ENCODE results near the gene TMEM59.
"Not testable (repeated sequence)": the region's sequence is repeated elsewhere in the genome, so short reads cannot be mapped to it uniquely, and the experiment has no call there.

TMEM59 gene

DNA sequence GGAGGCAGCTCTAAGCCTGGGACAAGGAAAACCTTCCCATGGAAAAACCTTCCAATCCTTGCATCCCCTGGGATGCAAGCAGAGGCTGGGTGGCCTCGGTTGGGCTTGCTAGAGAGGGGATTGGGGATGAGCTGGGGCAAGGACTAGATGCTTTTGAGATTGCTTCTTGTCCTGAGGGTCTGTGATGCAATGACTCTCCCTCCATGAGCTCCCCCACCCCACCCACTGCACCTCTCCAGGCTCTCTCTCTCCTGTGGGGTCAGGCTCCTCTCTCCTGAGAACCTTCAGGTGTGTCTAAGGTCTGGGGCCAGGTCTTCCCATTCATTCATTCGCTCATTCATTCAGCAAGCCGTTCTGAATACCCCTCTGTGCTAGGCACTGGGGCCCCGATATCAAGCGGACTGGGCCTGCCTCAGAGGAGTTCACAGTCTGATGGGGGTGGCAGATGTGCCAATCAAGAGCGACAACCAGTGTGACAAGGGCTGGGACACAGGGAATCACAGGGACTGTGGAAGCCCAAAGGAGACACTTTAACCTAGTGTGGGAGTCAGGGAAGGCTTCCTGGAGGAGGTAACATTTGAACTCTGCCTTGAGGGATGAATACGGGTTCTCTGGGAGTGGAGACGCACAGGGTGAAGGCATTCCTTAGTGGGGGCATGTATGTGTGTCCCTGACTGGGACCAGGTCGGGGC is 41.5 kb downstream of the TMEM59 start:
- no peak for DNase-seq

GRCh38 chr1:54010415-54011117 is 42.4 kb downstream of the TMEM59 start:
- no peak for DNase-seq

DNA sequence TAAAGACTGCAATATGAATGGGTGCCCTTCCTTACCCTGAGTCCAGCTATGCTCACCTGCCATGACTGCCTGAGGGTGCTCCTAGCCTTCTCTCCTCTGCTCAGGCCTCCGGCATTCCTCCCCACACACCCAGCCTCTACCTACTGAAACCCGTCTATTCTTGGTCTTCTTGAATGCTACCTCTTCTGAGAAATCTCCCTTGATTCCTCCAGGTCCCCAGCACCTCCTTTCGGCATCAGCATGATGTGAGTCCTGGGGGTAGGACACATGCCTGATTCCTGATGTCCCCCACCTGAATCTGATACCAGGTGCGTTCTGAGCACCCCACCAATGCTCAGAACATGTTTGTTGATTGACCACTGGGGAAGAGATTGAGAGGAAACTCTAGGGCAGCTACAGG is 43.6 kb downstream of the TMEM59 start:
- DNase-seq = no peak

- no peak for DNase-seq
These were observed 44.1 kb downstream of the TMEM59 start for GRCh38 chr1:54008876-54009275.

DNA sequence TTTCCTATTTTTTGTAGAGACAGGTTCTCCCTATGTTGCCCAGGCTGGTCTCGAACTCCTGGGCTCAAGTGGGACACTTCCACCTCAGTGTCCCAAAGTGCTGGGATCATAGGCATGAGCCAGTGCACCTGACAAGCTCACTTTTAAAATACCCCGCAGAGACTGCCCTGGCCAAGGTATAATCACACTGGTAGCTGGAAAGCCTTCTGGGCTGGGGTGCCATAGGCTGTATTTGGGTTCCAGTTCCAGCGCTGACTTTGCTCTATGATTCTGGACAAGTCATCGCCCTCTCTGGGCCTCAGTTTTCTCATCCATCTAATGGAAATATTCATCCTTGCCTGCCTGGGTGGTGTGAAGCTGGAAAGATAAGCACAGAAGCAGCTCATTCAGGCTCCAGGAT is 45.4 kb downstream of the TMEM59 start:
- no peak for DNase-seq

DNA sequence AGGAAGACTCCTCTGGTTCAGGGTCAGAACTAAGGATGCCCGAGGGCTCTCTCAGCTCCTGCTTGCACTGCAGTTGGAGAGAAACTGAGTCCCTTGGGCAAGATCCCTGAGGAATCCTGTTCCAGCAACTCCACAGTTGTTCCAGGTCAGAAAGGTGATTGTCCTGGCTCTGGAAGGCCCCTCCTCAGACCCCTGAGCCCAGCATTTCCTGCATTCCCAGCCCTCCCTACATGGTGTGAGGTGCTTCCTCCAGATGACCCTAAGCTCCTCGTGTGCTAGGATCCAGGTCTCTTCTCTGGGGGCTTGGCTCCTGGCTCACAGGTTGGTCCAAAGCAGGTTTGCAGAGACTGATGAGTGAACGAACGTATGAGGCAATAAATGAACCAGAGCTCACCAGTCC is 46.5 kb downstream of the TMEM59 start:
- no peak for DNase-seq

DNA sequence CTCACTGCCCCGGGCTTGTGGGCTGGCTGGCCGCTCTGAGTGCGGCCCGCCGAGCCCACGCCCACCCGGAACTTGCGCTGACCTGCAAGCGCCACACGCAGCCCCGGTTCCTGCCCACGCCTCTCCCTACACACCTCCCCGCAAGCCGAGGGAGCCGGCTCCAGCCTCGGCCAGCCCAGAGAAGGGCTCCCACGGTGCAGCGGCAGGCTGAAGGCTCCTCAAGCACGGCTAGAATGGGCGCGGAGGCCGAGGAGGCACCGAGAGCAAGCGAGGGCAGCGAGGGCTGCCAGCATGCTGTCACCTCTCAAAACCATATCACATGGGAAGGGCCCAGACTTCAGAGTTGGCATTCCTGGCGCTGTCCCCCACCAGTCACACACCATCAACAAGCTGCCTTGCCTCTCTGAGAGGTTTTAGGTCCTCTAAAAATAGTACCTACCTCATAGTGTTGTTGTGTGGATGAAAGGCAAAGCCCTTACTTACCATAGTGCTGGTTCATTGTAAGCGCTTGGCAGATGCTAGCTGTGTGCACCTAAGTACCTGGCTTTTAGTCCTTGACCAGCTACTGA is 48.4 kb downstream of the TMEM59 start:
- no peak for DNase-seq

GRCh38 chr1:54003750-54004480 is 49.1 kb downstream of the TMEM59 start:
- DNase-seq = not testable (repeated sequence)

DNA sequence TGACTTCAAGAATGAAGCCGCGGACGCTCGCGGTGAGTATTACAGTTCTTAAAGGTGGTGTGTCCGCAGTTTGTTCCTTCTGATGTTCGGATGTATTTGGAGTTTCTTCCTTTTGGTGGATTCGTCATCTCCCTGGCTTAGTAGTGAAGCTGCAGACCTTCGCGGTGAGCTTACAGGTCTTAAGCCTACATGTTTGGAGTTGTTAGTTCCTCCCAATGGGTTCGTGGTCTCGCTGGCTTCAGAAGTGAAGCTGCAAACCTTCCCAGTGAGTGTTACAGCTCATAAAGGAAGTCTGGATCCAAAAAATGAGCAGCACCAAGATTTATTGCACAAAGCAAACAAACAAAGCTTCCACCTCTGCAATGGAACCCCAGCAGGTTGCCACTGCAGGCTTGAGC is 49.8 kb downstream of the TMEM59 start:
- no peak for DNase-seq

DNA sequence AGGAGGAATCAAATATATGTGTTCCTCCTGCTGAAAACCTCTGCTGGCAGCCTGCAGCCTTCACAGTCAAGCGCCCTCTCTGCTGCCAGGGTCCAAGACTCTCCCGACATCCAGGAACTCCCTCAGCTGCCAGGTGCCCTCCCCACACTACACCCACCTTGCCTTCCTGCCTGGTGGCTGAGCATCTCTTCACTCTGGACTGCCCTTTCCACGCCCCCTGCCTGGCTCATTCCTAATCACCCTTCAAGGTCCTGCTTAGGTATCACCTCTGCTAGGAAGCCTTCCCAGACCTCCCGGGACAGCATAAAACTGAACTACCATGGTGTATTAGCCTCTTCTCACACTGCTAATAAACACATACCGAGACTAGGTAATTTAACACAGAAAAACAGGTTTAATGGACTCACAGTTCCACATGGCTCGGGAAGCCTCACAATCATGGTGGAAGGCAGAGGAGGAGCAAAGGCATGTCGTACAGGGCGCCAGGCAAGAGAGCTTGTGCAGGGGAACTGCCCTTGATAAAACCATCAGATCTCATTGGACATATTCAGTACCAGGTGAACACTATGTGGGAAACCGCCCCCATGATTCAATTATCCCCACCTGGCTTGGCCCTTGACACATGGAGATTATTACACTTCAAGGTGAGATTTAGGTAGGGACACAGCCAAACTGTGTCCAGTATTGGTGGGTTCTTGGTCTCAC is 50.3 kb downstream of the TMEM59 start:
- no peak for DNase-seq

DNA sequence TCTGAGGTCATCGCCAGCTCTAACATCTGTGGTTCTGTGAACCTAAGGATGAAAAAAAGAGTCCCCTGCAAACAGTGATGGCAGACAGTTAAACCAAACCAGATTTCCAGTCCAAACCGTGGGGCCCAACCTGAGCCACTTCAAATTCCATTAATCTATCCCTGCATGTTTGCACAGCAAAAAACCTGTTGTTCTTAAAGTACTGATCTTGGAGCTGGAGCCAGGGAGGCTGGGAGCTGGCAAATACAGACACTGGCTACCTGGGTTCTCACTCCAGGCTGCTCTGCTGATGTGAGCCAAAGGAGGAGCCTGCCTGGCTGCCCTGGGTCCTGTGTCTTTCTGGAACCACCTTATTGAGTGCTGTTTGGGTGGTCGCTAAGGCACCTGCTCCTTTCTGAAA is 51.4 kb downstream of the TMEM59 start:
- peak; percentile 16 for DNase-seq

DNA sequence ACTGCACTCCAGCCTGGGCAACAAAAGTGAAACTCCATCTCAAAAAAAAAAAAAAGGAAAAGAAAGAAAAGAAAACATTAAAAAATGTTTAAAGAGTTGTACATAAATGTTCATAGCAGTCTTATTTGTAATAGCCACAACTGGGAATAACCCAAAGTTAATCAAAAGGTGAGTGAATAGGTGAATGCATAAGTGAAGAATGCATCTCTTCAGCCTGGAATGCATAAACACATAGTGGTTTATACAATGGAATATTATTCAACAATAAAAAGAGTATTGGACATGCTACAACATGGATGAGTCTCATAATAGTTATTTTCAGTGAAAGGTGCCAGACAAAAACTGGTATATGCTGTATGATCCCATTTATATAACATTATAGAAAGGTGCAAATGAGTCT is 53.1 kb downstream of the TMEM59 start:
- DNase-seq = no peak

DNA sequence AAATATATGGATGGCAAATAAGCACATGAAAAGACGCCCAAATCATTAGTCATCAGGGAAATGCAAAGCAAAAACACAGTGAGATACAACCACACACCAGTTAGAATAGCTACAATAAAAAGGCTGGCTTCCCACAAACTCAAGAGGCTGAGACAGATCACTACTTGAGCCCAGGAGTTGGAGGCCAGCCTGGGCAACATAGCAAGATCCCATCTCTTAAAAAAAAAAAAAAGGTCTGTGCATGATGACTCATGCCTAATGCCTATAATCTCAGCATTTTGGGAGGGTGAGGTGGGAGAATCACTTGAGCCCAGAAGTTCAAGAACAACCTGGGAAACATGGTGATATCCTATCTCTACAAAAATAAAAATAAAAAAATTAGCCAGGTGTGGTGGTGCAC is 54.8 kb downstream of the TMEM59 start:
- no peak for DNase-seq

- DNase-seq = no peak
These were observed 57.3 kb downstream of the TMEM59 start for GRCh38 chr1:53995683-53996082.

DNA sequence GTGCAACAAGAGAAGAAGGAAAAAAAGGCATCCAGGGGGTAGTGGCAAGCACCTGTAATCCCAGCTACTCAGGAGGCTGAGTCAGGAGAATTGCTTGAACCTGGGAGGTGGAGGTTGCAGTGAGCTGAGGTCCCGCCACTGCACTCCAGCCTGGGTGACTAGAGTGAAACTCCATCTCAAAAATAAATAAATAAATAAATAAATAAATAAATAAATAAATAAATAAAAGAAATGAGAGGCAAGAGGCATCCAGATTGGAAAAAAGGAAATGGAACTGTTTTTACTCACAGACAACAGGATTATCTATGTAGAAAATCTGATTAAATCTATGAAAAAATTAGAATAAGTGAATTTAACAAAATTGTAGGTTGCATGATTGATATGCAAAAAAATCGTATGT is 58.5 kb downstream of the TMEM59 start:
- DNase-seq = not testable (repeated sequence)

DNA sequence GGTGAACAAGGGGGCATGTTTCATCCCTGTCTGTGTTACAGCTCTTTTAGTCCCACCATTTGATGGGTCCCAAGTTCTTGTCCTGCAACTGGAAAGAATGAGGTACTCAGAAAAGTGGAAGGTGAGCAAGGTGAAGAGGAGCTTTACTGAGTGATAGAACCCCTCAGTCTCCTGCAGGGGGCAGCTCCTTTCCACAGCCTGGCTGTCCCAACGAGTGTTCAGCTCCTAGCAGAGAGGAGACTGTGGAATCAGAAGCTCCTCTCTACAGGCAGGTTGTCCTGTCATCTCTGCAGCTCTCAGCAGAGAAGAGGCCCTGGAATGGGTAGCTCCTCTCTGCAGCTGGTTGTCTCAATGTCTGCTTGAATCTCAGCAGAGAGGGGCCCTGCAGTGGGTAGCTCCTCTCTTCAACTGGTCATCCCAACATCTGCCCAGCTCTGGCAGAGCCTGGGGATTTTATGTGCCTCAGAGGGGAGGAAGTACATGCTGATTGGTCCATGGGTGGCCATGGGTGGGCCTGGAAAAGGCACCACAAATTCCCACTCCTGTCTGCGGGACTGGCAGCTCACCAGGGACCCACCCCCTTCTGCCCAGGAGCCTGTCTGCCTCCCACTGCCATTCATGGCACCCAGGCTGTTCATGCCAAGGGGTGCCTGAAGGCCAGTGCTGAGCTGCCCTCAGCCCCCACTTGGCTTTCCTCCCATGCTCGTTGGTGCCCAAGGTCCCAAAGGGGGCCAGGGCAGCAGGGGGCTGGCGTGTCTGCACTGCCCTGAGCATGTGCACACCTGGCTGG is 60.7 kb downstream of the TMEM59 start:
- no peak for DNase-seq

GRCh38 chr1:53987880-53988279 is 65.1 kb downstream of the TMEM59 start:
- no peak for DNase-seq

DNA sequence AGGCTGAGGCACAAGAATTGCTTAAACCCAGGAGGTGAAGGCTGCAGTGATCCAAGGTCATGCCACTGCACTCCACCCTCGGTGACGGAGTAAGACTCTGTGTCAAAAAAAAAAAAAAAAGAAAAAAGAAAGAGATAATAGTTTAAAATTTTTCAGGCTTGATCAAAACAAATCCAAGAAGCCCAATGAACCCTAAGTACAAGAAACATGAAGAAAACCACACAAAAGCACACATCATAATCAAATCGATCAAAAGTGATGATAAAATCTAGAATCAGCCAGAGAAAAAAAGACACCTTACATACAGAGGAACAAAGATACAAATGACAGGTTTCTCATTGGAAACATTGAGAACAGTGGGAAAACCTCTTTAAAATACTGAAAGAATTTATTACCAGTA is 66.5 kb downstream of the TMEM59 start:
- DNase-seq = no peak

GRCh38 chr1:53984726-53985125 is 68.3 kb downstream of the TMEM59 start:
- DNase-seq = no peak

GRCh38 chr1:53982763-53983104 is 70.3 kb downstream of the TMEM59 start:
- DNase-seq = no peak

- DNase-seq = no peak
These were observed 70.8 kb downstream of the TMEM59 start for GRCh38 chr1:53982034-53982762.

DNA sequence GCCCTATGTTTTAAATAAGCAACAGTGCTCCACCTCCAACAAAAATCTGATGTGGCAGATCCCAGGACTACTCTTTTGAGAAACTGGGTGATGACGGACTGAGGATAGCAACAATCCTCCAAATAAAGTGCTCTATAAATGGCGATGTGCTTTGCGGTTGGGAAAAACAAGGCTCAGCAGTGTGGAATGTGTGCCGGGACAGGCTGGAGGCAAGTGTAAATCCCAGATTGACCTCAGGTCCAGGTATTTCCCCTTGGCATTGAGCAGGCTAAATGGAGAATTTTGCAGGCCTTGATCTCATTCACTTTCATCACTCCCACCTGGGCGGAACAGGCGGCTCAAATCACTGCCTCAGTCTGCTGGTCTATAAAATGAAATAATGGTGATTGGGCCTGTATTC is 71.8 kb downstream of the TMEM59 start:
- DNase-seq = no peak

Measured in NCI-H187 treated with DMSO at 0.1 percent for 48 hours (cell line).